ENCODE results near the gene ABCA2. TPM values are rescaled to one million over a fixed set of nuclear protein-coding genes. Genes with fewer than 3 reads are reported as not detected.

Gene ABCA2
- polyA plus RNA-seq = 0.60 and 0.74 TPM in 2 replicates

DNA sequence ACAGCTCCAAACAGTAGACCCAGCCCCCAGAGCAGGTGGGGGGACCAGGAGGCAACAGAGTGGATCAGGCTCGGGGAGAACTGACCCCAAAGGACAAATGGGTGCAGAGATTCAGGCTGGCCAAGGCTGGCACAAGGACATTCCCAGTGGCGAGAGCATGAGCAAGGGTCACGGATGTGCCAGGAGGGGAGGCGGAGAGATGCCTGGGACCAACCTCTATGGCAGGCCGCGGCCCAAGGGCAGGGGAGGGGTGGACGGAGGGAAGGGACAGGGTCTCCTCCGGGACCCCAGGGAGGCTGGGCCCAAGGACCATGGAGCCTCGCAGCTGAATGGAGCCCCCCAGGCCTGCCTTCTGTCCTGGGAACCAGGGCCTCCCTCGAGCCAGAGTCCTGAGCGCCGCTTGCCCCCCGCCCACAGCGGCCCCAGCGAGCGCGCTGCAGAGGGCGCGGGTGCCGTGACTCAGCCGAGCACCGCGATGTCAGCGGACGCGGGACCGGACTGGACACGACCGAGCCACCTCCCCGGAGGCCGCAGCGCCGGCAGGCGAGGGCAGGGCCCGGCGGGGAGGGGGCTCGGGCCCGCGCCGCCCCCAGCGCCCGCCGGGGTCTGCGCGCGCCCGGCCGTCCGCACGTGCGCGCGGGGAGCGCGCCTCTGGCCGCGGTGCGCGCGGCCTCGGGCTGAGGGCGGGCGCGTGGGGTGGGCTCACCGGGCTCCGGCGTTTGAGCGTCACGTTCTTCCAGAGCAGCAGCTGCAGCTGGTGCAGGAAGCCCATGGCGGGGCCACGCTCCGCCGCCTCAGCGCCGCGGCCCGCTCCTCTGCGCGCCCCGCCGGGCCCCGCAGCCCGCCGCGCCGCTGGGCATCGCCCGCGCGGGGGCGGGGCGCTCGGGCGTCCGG lies at the start of gene ABCA2:
Gene ABCA2 (minus strand): TSS at position 869 of the 894 bp plus-strand sequence. CDS start 97 bp downstream, at position 772.

GRCh38 chr9:137077010-137077747 lies 49.1 kb upstream of the ABCA2 start, which contains the start of gene UAP1L1:
TSS of gene UAP1L1 (plus strand) at chr9:137077517. CDS start at chr9:137077533, 16 bp downstream.

GRCh38 chr9:137070201-137070905 lies 42.3 kb upstream of the ABCA2 start, which contains the start of gene SAPCD2:
TSS of gene SAPCD2 (minus strand) at chr9:137070557. CDS start at chr9:137070460, 97 bp downstream.

GRCh38 chr9:137053944-137054931 lies 26.2 kb upstream of the ABCA2 start, which contains the start of gene ENTPD2:
TSS of gene ENTPD2 (minus strand) at chr9:137054061. CDS start at chr9:137053997, 64 bp downstream.

DNA sequence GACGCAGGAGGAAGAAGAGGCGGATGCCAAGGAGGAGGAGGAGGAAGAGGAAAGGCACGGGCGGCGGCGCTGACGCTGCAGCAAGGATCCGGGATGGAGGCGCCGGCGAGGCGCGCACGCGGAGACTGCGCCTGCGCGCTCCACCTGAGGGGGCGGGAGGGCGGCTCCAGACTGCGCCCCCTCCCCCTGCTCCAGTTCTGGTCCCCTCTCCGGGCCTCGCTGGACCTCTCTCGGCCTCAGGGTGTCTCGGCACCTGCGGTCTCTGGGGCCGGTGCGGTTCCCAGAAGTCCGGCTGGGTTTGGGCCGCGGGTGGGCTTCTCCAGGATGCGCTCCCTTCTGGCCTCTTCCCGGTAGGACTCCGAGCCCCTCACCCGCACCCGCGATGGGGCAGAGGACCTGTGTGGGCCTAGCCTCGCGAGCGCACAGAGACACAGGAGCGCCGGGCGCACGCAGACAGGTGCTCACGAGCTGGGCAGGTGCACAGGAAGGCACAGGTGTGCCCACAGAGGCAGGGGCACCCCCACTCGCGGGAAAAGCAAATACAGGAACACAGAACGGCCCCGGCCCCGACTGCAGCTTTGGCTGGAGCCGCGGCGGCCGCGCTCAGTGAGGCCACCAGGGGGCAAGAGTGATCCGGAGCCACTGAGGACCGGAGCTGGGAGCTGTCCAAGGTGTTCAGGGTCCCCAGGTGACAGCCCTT lies 18.2 kb upstream of the ABCA2 start, which contains the start of gene NPDC1:
Gene NPDC1 (minus strand): TSS at position 90 of the 700 bp plus-strand sequence. CDS start 188 bp downstream, outside the sequence.

GRCh38 chr9:137031904-137032640 lies 4.0 kb upstream of the ABCA2 start, which contains the start of gene FUT7:
TSS of gene FUT7 (minus strand) at chr9:137032088. CDS start at chr9:137031991, 97 bp downstream.

DNA sequence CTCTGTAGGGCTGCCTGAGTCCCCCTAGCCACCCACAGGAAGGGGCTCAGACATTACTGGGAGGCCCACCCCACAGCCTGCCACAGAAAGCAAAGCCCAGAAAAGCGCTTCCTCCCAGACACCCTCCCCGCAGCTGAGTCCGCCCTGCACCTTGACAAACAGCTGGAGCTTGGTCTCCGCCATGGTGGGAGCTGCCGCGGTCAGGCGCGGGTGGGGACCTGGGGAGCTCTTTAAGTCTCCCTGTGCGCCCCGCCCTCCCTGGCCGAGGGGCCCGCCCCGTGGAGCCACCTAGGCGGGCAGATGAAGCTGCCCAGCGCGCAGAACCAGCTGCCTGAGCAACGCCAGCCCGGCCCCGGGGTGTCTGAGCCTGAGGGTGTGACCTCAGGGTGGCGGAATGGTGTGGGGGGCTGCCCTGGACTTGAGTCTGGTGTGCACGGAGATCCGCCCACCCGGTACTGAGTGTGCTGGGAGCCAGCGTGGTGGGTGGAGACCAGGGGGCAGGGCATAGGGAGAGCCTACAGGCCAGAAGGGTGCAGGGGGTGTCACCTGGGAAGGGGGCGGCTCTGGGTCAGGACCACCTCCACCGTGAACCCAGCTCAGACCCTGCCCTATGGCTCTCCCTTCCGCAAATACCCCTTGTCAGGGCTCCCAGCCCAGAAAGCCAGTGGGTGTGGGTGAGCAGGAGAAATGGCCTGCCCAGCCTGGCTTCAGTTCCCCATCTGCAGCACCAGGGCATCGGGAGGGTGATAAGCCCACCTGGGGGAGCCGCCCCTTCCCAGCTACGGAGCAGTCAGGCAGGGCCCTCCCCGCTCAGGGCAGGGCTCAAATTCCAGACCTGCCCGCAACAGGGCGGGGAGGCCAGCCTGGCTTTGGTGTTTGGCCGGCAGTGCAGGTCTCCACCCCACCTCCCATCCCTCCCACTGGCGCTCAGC lies 31.4 kb downstream of the ABCA2 start, which contains the start of gene CLIC3:
Gene CLIC3 (minus strand): TSS at position 208 of the 932 bp plus-strand sequence. CDS start 25 bp downstream, at position 183.

GRCh38 chr9:136991993-136992818 lies 35.8 kb downstream of the ABCA2 start, which contains the start of gene PAXX:
TSS of gene PAXX (plus strand) at chr9:136992422. CDS start at chr9:136992444, 22 bp downstream.

DNA sequence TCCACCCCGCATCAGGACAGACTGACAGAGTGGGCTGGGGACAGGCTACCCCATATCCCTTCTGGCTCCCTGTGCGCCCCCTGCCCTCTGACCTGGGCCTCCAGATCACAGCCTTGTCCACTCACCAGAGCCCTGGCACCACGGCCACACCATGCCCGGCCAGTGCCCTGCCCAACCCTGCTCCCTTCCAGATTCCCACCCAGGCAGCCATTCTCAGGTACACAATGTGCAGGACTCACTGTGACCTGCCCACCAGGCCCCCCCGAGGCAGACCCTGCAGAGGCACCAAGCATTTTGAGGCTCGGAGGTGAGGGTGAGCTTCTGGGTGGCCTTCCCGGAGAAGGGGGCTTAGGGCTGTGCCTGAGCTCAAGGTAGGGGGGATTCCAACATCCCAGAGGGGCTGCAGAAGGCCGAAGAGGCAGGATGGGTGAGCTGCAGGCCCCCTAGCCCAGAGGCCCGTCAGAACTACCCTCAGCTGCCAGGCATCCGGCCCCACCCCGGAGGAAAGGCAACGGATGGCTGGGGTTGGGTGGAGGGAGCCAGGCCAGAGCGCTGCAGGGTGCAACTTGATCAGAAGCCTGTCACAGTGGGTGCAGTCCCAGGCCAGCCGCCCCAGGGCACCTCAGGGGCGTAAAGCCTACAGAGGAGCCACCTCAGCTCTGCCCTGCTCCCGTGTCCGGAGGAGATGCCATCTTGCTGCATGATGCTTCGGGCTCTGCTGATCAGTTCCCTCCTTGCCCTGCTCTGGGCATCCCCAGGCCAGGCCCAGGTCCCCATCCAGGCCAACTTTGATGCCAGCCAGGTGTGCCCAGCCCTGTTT lies 45.6 kb downstream of the ABCA2 start, which contains the start of gene LCNL1:
Gene LCNL1 (plus strand): TSS at position 762 of the 820 bp plus-strand sequence. CDS start 594 bp downstream, outside the sequence.

GRCh38 chr9:136977223-136977622 lies 50.8 kb downstream of the ABCA2 start, which contains the start of gene PTGDS:
TSS of gene PTGDS (plus strand) at chr9:136977504. CDS start at chr9:136977579, 75 bp downstream.

Other genes with a start within 250 kb of the ABCA2 start
- 91.0 and 93.8 TPM in 2 replicates for gene TMEM141, start 236.9 kb downstream of the ABCA2 start, polyA plus RNA-seq
- not detected in 2 replicates for gene CCDC183, start 231.9 kb downstream of the ABCA2 start, polyA plus RNA-seq
- 1.2 and 1.9 TPM in 2 replicates for gene RABL6, start 220.3 kb downstream of the ABCA2 start, polyA plus RNA-seq
- gene AJM1, start 185.8 kb downstream of the ABCA2 start, polyA plus RNA-seq = not detected in 2 replicates
- 274 and 285 TPM in 2 replicates for gene PHPT1, start 178.8 kb downstream of the ABCA2 start, polyA plus RNA-seq
- 0.12 and 0.14 TPM in 2 replicates for gene MAMDC4, start 175.9 kb downstream of the ABCA2 start, polyA plus RNA-seq
- 421 and 539 TPM in 2 replicates for gene EDF1, start 161.9 kb downstream of the ABCA2 start, polyA plus RNA-seq
- 1.1 and 1.4 TPM in 2 replicates for gene TRAF2, start 141.7 kb downstream of the ABCA2 start, polyA plus RNA-seq
- gene FBXW5, start 83.5 kb downstream of the ABCA2 start, polyA plus RNA-seq = 0.56 and 2.2 TPM in 2 replicates
- gene C8G, start 83.0 kb downstream of the ABCA2 start, polyA plus RNA-seq = 0.90 TPM in 1 of 2 replicates, not detected in the other
- gene LCN12, start 76.0 kb downstream of the ABCA2 start, polyA plus RNA-seq = not detected in 2 replicates
- 67.9 and 135 TPM in 2 replicates for gene PTGDS, start 50.7 kb downstream of the ABCA2 start, polyA plus RNA-seq
- not detected in 2 replicates for gene LCNL1, start 45.2 kb downstream of the ABCA2 start, polyA plus RNA-seq
- 4.7 TPM in 2 replicates for gene PAXX, start 35.8 kb downstream of the ABCA2 start, polyA plus RNA-seq
- not detected in 2 replicates for gene CLIC3, start 31.7 kb downstream of the ABCA2 start, polyA plus RNA-seq
- not detected in 2 replicates for gene FUT7, start 3.9 kb upstream of the ABCA2 start, polyA plus RNA-seq
- 10.3 and 19.0 TPM in 2 replicates for gene NPDC1, start 17.9 kb upstream of the ABCA2 start, polyA plus RNA-seq
- gene ENTPD2, start 25.8 kb upstream of the ABCA2 start, polyA plus RNA-seq = not detected in 2 replicates
- gene SAPCD2, start 42.3 kb upstream of the ABCA2 start, polyA plus RNA-seq = 0.24 TPM in 1 of 2 replicates, not detected in the other
- not detected in 2 replicates for gene UAP1L1, start 49.3 kb upstream of the ABCA2 start, polyA plus RNA-seq
- 5.7 and 15.4 TPM in 2 replicates for gene MAN1B1, start 58.7 kb upstream of the ABCA2 start, polyA plus RNA-seq
- 9.9 and 22.2 TPM in 2 replicates for gene DPP7, start 86.5 kb upstream of the ABCA2 start, polyA plus RNA-seq
- gene GRIN1, start 110.9 kb upstream of the ABCA2 start, polyA plus RNA-seq = 21.4 and 26.3 TPM in 2 replicates
- not detected in 2 replicates for gene LRRC26, start 141.8 kb upstream of the ABCA2 start, polyA plus RNA-seq
- not detected in 2 replicates for gene TMEM210, start 143.8 kb upstream of the ABCA2 start, polyA plus RNA-seq
- 0.71 TPM in 1 of 2 replicates, not detected in the other for gene ANAPC2, start 160.3 kb upstream of the ABCA2 start, polyA plus RNA-seq
- 7.4 and 25.2 TPM in 2 replicates for gene SSNA1, start 160.4 kb upstream of the ABCA2 start, polyA plus RNA-seq
- gene TPRN, start 172.5 kb upstream of the ABCA2 start, polyA plus RNA-seq = 0.44 and 0.99 TPM in 2 replicates
- gene TMEM203, start 177.4 kb upstream of the ABCA2 start, polyA plus RNA-seq = 21.0 and 30.3 TPM in 2 replicates
- 0.10 and 0.11 TPM in 2 replicates for gene NDOR1, start 177.5 kb upstream of the ABCA2 start, polyA plus RNA-seq
- gene RNF208, start 194.0 kb upstream of the ABCA2 start, polyA plus RNA-seq = 2.6 and 5.0 TPM in 2 replicates
- 0.26 TPM in 1 of 2 replicates, not detected in the other for gene CYSRT1, start 196.9 kb upstream of the ABCA2 start, polyA plus RNA-seq
- gene RNF224, start 199.3 kb upstream of the ABCA2 start, polyA plus RNA-seq = not detected in 2 replicates
- not detected in 2 replicates for gene SLC34A3, start 202.7 kb upstream of the ABCA2 start, polyA plus RNA-seq
- 94.6 and 103 TPM in 2 replicates for gene TUBB4B, start 213.1 kb upstream of the ABCA2 start, polyA plus RNA-seq
- not detected in 2 replicates for gene STPG3, start 223.0 kb upstream of the ABCA2 start, polyA plus RNA-seq
- 0.38 and 1.0 TPM in 2 replicates for gene NELFB, start 227.1 kb upstream of the ABCA2 start, polyA plus RNA-seq
- not detected in 2 replicates for gene TOR4A, start 249.5 kb upstream of the ABCA2 start, polyA plus RNA-seq

All from Purkinje cell (primary cell).